GM19455 (cell line): ENCODE results near the gene SGTA.
"Not testable (repeated sequence)": the region's sequence is repeated elsewhere in the genome, so short reads cannot be mapped to it uniquely, and the experiment has no call there.

Experiments used
- ATAC-seq: cut with Tn5 transposase; IDR thresholded peaks from one replicate; pipeline ENCODE4 v1.9.1; 2021; ENCODE audit not compliant: unreplicated experiment

The SGTA gene

GRCh38 chr19:2714531-2715269 lies 68.4 kb downstream of the SGTA start:
- ATAC-seq, result no peak

DNA sequence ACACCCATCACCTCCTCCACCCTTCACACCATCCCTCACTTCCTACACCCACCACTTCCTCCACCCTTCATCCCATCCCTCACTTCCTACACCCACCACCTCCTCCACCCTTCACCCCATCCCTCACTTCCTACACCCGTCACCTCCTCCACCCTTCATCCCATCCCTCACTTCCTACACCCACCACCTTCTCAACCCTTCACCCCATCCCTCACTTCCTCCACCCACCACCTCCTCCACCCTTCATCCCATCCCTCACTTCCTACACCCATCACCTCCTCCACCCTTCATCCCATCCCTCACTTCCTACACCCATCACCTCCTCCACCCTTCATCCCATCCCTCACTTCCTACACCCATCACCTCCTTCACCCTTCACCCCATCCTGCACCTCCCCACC lies 69.0 kb downstream of the SGTA start:
- ATAC-seq, result not testable (repeated sequence)

DNA sequence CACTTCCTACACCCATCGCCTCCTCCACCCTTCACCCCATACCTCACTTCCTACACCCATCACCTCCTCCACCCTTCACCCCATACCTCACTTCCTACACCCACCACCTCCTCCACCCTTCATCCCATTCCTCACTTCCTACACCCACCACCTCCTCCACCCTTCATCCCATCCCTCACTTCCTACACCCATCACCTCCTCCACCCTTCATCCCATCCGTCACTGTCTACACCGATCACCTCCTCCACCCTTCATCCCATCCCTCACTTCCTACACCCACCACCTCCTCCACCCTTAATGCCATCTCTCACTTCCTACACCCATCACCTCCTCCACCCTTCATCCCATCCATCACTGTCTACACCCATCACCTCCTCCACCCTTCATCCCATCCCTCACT lies 69.9 kb downstream of the SGTA start:
- not testable (repeated sequence) for ATAC-seq

DNA sequence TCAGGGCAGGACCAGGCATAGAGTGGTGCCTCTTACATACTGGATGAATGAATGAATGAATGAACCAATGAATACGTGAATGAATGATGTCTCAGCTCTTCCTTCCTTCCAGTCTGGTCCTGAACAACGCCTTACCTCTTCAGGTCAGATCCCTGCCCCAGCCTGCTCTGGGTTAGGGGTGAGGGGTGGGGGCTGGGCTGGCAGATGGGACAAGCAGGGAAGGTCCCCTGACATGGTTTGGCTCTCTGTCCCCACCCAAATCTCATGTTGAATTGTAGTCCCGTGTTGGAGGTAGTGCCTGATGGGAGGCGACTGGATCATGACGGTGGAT lies 71.2 kb downstream of the SGTA start:
- no peak for ATAC-seq

GRCh38 chr19:2711172-2711874 lies 71.8 kb downstream of the SGTA start:
- no peak for ATAC-seq

DNA sequence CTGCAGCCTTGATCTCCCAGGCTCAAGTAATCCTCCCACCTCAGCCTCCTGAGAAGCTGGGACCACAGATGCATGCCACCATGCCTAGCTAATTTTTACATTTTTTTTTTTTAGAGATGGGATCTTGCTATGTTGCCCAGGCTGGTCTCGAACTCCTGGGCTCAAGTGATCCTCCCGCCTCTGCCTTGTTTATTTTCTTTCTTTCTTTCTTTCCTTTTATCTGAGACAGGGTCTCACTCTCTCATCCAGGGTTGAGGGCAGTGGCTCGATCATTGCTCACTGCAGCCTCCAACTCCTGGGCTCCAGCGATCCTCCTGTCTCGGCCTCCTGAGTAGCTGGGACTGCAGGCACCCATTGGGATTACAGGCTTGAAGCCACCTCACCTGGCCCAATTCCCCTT lies 76.8 kb downstream of the SGTA start:
- ATAC-seq, result no peak
